ENCODE measurements around the gene SEC14L2. TPM values are rescaled to one million over a fixed set of nuclear protein-coding genes. Genes with fewer than 3 reads are reported as not detected.

The SEC14L2 gene
- total RNA-seq, 1 experiment from 2014 or later, result 8.2 TPM

GRCh38 chr22:30375312-30375849 is 21.4 kb upstream of the SEC14L2 start:
- Histone ChIP-seq H3K14ac (ENCODE audit: insufficient read depth, low read length) (no peak overlapping the region), H4K20me1 (ENCODE audit: control insufficient read depth, insufficient read depth, insufficient read length) (no peaks in the 10 kb centered on the region), H3K56ac (ENCODE audit: insufficient read length, low read depth, low read length) (no peak overlapping the region), H3K9ac (ENCODE audit: extremely low read depth, insufficient read length, low read length) (no peak overlapping the region), H3K27ac (ENCODE audit: insufficient read length, low read depth, low read length) (no peak overlapping the region), H2BK20ac (ENCODE audit: low read depth, low read length, poor library complexity, severe bottlenecking) (no peak overlapping the region), H2AFZ (ENCODE audit: low read length) (no peak overlapping the region), H3K4me1 (ENCODE audit: insufficient read depth, low read length) (no peaks in the 10 kb centered on the region), H3K9me3 (ENCODE audit: control insufficient read depth, low read depth, low read length) (no peaks in the 10 kb centered on the region), H3K79me1 (ENCODE audit: insufficient read depth, low read depth, low read length, poor library complexity, severe bottlenecking) (no peaks in the 10 kb centered on the region), H3T11ph (ENCODE audit: low read length) (no peak overlapping the region), H3K27me3 (ENCODE audit: insufficient read depth, low read length) (no peaks in the 10 kb centered on the region), H2BK120ac (ENCODE audit: low read depth, low read length, poor library complexity, severe bottlenecking) (no peak overlapping the region), H3K4ac (ENCODE audit: low read depth, low read length) (no peak overlapping the region), H3K4me2 (ENCODE audit: insufficient read depth, insufficient read length, low read length) (no peak overlapping the region), H2BK15ac (ENCODE audit: low read depth, low read length) (no peak overlapping the region), H4K91ac (ENCODE audit: insufficient read length, low read depth, low read length) (no peak overlapping the region), H3K79me2 (ENCODE audit: insufficient read depth, low read length) (no peaks in the 10 kb centered on the region), H4K8ac (replicated peaks; ENCODE audit: insufficient read length, low read depth, low read length) (no peak overlapping the region), H3K18ac (ENCODE audit: insufficient read length, low read depth, low read length) (no peak overlapping the region), H3K23me2 (ENCODE audit: insufficient read length, low read depth, low read length, poor library complexity, severe bottlenecking) (no peaks in the 10 kb centered on the region), H2BK12ac (ENCODE audit: insufficient read length, low read depth, low read length) (no peak overlapping the region), H2BK5ac (ENCODE audit: insufficient read length, low read length) (no peak overlapping the region), H3K23ac (ENCODE audit: insufficient read length, low read depth, low read length) (no peak overlapping the region), H4K5ac (ENCODE audit: insufficient read length, low read depth, low read length) (no peak overlapping the region), H2AK5ac (ENCODE audit: insufficient read length, low read length) (no peak overlapping the region)
- no peak overlapping the region for H3K4me3 Mint-ChIP-seq
- peaks cover 0 to 21% (median 19%) of the 10 kb centered on the region in 3 experiments; a peak in 6 of 7 replicates for H3K36me3 Mint-ChIP-seq (ENCODE audit: insufficient read depth in 1 of 3, low read depth in 3 of 3)
- no peaks in the 10 kb centered on the region; the same call in none of the 2 replicates for H3K27me3 Mint-ChIP-seq (ENCODE audit: low read depth)
- no peaks in the 10 kb centered on the region for H3K9me3 Mint-ChIP-seq
- DNase-seq, result no peak
- H3K27ac Mint-ChIP-seq, result peak overlapping the region; percentile 42 to 75 (median 48); a peak in 3 of 7 replicates
- TF ChIP-seq, protein P1, sequence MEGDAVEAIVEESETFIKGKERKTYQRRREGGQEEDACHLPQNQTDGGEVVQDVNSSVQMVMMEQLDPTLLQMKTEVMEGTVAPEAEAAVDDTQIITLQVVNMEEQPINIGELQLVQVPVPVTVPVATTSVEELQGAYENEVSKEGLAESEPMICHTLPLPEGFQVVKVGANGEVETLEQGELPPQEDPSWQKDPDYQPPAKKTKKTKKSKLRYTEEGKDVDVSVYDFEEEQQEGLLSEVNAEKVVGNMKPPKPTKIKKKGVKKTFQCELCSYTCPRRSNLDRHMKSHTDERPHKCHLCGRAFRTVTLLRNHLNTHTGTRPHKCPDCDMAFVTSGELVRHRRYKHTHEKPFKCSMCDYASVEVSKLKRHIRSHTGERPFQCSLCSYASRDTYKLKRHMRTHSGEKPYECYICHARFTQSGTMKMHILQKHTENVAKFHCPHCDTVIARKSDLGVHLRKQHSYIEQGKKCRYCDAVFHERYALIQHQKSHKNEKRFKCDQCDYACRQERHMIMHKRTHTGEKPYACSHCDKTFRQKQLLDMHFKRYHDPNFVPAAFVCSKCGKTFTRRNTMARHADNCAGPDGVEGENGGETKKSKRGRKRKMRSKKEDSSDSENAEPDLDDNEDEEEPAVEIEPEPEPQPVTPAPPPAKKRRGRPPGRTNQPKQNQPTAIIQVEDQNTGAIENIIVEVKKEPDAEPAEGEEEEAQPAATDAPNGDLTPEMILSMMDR (conservative IDR thresholded peaks at IDR 0.05), result no peak
- H3K4me1 Mint-ChIP-seq, result peaks cover 3 to 6% of the 10 kb centered on the region in 2 experiments; a peak in 1 of 4 replicates
- no CpG with 5 or more reads among the region's 13 CpGs for WGBS (ENCODE audit: extremely low coverage, insufficient read length, low lambda C conversion rate)
